Subcutaneous adipose tissue (tissue), 4 donors: ENCODE measurements around the gene MAGI2. TPM values are rescaled to one million over a fixed set of nuclear protein-coding genes. Genes with fewer than 3 reads are reported as not detected.

Experiments
- total RNA-seq, 4 donors: library from RNA; depleted of rRNA; stranded (reverse); fragments of >200 nt; gene quantifications; one replicate each; pipeline ENCODE4 v1.1.0, GENCODE V29; 2016
- TF ChIP-seq, protein P1 (sequence below): fragments of 450-650 bp; IDR thresholded peaks from one replicate; pipeline ENCODE4 v1.5.1; 2016; ENCODE audit warnings: low read depth, mild to moderate bottlenecking, control low read depth, antibody characterized with exemption, moderate library complexity

The MAGI2 gene
- total RNA-seq, 4 donors from 2014 or later: 13.7 to 22.9 (median 17.7) TPM

- TF ChIP-seq, protein P1, sequence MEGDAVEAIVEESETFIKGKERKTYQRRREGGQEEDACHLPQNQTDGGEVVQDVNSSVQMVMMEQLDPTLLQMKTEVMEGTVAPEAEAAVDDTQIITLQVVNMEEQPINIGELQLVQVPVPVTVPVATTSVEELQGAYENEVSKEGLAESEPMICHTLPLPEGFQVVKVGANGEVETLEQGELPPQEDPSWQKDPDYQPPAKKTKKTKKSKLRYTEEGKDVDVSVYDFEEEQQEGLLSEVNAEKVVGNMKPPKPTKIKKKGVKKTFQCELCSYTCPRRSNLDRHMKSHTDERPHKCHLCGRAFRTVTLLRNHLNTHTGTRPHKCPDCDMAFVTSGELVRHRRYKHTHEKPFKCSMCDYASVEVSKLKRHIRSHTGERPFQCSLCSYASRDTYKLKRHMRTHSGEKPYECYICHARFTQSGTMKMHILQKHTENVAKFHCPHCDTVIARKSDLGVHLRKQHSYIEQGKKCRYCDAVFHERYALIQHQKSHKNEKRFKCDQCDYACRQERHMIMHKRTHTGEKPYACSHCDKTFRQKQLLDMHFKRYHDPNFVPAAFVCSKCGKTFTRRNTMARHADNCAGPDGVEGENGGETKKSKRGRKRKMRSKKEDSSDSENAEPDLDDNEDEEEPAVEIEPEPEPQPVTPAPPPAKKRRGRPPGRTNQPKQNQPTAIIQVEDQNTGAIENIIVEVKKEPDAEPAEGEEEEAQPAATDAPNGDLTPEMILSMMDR: no peak
These were observed 1055.4 kb downstream of the MAGI2 start for GRCh38 chr7:78398081-78398480.

DNA sequence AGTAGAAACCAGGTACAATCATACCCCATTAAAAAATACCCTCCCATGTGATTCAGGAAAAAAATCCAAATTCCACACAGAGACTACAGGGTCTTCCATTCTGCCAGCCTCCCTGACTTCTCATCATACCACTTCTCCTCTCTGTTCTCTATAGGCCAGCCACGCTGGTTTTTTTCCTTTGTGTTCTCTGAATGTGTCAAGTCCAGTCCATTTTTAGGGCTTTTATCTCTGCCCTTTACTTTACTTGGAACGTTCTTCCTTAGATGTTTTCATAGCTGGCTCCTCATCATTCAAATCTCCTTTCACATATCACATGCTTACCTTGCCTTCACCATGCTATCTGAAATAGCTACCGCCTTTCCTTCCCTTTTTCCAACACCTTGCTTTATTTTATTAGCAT is 1057.3 kb downstream of the MAGI2 start:
- TF ChIP-seq, protein P1: no peak

DNA sequence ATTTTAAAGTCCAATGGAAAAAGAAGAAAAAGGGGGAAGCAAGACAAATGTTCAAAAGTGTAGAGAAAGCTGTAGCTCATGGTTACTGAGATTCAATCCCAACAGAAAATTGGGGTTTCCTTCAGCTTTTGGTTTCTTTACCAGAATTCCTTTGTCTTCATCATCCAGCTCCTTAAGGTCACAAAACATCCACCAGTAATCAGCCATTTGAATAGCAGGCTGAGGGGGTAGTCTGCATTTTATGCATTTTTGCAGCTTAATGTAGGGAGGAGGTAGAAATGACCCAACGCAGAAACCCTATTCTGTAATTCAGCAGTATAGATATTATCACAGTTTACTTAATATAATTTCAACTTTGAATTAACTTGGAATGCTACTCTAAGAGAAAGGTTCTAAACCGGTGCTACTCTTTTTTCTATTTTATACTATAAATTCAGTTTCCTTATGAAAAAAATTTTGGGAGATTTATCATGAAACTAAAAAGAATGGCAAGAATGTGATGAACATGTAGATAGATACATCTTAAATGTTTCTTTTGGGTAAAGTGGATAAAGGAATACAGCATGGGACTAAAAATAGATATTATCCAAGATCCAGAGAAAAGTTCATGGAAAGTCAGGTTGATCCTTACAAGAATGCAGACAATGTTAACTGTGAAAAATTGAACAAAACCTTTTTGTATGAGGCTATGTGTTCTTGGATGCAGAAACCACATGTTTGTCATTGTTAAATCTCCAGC is 1058.0 kb downstream of the MAGI2 start:
- TF ChIP-seq, protein P1: no peak

DNA sequence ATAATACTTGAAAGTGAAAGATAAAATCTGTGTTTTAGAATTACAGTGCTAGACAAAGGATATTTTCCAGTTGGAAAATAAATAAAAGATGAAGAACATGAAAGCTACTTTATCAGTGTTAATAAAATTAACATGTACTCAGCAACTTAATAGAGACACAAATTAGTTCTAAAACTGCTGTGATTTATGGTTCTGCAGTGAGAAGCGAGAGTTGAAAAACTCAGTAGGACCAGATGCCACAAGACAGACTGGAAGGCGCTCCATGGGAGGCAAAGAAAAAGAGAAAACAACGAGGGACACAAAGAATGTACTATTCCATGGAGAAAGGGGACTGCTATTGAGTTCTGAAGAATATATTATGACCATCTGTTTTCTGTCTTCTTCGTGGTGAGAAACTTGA is 1064.4 kb downstream of the MAGI2 start:
- TF ChIP-seq, protein P1: no peak

GRCh38 chr7:78386520-78386919 is 1066.9 kb downstream of the MAGI2 start:
- TF ChIP-seq, protein P1: no peak

GRCh38 chr7:78383096-78383880 is 1070.2 kb downstream of the MAGI2 start:
- TF ChIP-seq, protein P1: no peak

DNA sequence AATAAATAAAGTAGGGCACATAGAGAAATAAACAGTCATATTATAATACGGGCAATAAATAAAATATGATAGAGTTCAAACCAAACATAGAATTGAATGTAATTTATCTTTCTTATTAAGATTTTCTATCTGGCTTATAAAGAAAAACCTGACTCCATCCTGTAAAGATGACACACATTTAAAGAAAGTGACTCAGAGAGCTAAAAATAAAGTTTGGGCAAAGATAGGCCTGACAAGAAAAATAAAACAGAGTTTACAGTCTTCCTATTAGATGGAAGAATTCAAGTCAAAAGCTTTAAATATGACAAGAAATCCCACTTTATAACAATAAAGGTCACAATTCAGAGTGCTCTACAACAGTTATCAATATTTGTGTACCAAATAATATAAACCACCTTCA is 1074.3 kb downstream of the MAGI2 start:
- TF ChIP-seq, protein P1: no peak
